ENCODE data around the gene MAML1. TPM values are rescaled to one million over a fixed set of nuclear protein-coding genes. Genes with fewer than 3 reads are reported as not detected.
A peak's percentile ranks its signal among the peaks of the same experiment; 100 is the strongest.
"Not testable (repeated sequence)": the region's sequence is repeated elsewhere in the genome, so short reads cannot be mapped to it uniquely, and the experiment has no call there.

Gene MAML1, protein sequence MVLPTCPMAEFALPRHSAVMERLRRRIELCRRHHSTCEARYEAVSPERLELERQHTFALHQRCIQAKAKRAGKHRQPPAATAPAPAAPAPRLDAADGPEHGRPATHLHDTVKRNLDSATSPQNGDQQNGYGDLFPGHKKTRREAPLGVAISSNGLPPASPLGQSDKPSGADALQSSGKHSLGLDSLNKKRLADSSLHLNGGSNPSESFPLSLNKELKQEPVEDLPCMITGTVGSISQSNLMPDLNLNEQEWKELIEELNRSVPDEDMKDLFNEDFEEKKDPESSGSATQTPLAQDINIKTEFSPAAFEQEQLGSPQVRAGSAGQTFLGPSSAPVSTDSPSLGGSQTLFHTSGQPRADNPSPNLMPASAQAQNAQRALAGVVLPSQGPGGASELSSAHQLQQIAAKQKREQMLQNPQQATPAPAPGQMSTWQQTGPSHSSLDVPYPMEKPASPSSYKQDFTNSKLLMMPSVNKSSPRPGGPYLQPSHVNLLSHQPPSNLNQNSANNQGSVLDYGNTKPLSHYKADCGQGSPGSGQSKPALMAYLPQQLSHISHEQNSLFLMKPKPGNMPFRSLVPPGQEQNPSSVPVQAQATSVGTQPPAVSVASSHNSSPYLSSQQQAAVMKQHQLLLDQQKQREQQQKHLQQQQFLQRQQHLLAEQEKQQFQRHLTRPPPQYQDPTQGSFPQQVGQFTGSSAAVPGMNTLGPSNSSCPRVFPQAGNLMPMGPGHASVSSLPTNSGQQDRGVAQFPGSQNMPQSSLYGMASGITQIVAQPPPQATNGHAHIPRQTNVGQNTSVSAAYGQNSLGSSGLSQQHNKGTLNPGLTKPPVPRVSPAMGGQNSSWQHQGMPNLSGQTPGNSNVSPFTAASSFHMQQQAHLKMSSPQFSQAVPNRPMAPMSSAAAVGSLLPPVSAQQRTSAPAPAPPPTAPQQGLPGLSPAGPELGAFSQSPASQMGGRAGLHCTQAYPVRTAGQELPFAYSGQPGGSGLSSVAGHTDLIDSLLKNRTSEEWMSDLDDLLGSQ
- total RNA-seq (2014; rRNA removed; shearing (Covaris generic); ENCODE audit: low replicate concordance) = 11.5 and 14.2 TPM in 2 replicates

DNA sequence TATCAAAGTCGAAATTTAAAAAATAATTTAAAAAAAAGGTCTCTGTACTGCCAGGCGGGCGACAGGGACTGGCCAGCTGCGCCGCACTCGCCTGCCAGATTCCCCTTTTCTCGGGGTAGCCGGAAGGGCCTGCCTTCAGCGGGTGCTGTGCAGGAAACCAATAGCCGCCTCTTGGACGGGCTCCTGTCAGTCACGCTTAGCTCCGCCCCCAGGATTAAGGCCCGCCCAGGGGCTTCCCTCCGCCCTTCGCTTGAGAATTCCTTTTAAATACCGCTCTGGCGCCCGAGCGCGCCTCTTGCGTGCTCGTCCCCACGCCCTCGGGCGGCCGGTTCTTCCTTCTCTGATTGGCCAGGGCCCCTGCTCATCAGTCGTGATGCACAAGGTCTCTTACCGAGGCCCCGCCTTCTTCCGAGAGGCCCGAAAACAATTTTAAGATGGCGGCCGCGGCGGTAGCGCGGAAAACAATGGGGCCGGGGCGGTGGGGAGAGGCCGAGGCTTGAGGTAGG, at the start of gene MAML1:
TSS of gene MAML1 (plus strand) at position 411 of the 506 bp plus-strand sequence. CDS start 291 bp downstream, outside the sequence.
- Histone ChIP-seq H4K20me1 (ENCODE audit: insufficient read depth, low read depth, low read length) (no peaks in the 10 kb centered on the region; the same call in 1 of the 2 replicates), H2AFZ (ENCODE audit: low read length) (peak within 1 kb of the TSS; percentile 57; the same call in 1 of the 2 replicates), H3K9me2 (replicated peaks; ENCODE audit: insufficient read depth, low read length) (no peaks in the 10 kb centered on the region), H3K9me3 (ENCODE audit: low read length) (no peaks in the 10 kb centered on the region), H3K9ac (ENCODE audit: low read length) (peak within 1 kb of the TSS; percentile 96), H3K79me2 (ENCODE audit: low read length) (peaks cover 46% of the 10 kb centered on the region), H3K4me1 (ENCODE audit: low read length) (peaks cover 35% of the 10 kb centered on the region), H3K27ac (ENCODE audit: low read length) (peak within 1 kb of the TSS; percentile 62; the same call in 1 of the 2 replicates), H3K36me3 (ENCODE audit: insufficient read depth, low read length) (peaks cover 38% of the 10 kb centered on the region), H3K27me3 (ENCODE audit: low read length) (no peaks in the 10 kb centered on the region), H3K4me2 (ENCODE audit: low read depth, low read length, poor library complexity, severe bottlenecking) (peak within 1 kb of the TSS; percentile 95), H3K4me3 (ENCODE audit: low read length) (peak within 1 kb of the TSS; percentile 80)
- peak; percentile 100 for DNase-seq

DNA sequence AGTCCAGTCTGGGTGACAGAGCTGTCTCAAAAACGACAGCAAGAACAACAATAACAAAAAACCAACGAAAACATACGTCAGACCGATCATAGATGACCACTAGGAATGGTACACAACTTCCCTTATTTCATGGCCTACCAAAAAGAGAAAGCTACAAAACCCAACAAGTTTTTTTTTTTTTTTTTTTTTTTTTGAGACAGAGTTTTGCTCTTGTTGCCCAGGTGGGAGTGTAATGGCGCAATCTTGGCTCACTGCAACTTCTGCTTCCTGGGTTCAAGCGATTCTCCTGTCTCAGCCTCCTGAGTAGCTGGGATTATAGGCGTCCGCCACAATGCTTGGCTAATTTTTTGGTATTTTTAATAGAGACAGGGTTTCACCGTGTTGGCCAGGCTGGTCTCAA, 43.4 kb upstream of the MAML1 start:
- H3K79me2 ChIP-seq (ENCODE audit: low read length) = not testable (repeated sequence)

DNA sequence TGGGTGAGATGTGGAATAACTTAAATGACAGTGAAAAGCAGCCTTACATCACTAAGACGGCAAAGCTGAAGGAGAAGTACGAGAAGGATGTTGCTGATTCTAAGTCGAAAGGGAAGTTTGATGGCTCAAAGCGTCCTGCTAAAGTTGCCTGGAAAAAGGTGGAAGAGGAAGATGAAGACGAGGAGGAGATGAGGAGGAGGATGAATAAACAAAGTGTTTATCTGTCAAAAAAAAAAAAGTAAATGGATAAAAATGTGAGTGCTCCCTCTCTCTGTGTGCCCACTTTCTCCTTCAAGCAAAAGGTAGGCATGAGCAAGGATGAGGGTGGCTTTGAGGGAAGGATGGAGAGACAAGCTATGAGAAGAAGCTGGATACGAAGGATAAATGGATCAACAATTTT, 38.1 kb upstream of the MAML1 start:
- no peak overlapping the region for H3K4me2 ChIP-seq (ENCODE audit: low read depth, low read length, poor library complexity, severe bottlenecking)
- H2AFZ ChIP-seq (ENCODE audit: low read length) = no peak overlapping the region
- H3K9ac ChIP-seq (ENCODE audit: low read length) = no peak overlapping the region
- peaks cover 12% of the 10 kb centered on the region for H3K4me1 ChIP-seq (ENCODE audit: low read length)
- H3K9me2 ChIP-seq (replicated peaks; ENCODE audit: insufficient read depth, low read length) = no peaks in the 10 kb centered on the region
- no peaks in the 10 kb centered on the region for H3K27me3 ChIP-seq (ENCODE audit: low read length)
- no peak overlapping the region for H3K4me3 ChIP-seq (ENCODE audit: low read length)
- H3K27ac ChIP-seq (ENCODE audit: low read length) = no peak overlapping the region
- no peak for DNase-seq
- no peaks in the 10 kb centered on the region for H3K36me3 ChIP-seq (ENCODE audit: insufficient read depth, low read length)
- peaks cover 8% of the 10 kb centered on the region for H3K79me2 ChIP-seq (ENCODE audit: low read length)
- H4K20me1 ChIP-seq (ENCODE audit: insufficient read depth, low read depth, low read length) = peaks cover 4% of the 10 kb centered on the region; the same call in 1 of the 2 replicates
- H3K9me3 ChIP-seq (ENCODE audit: low read length) = no peaks in the 10 kb centered on the region

More for the DNA sequence above, 43.4 kb upstream of the MAML1 start:
- H3K4me1 ChIP-seq (ENCODE audit: low read length); H3K4me2 ChIP-seq (ENCODE audit: low read depth, low read length, poor library complexity, severe bottlenecking); H2AFZ ChIP-seq (ENCODE audit: low read length); H3K4me3 ChIP-seq (ENCODE audit: low read length); H4K20me1 ChIP-seq (ENCODE audit: insufficient read depth, low read depth, low read length); H3K27me3 ChIP-seq (ENCODE audit: low read length); H3K27ac ChIP-seq (ENCODE audit: low read length); H3K9me3 ChIP-seq (ENCODE audit: low read length); DNase-seq; H3K9me2 ChIP-seq (replicated peaks; ENCODE audit: insufficient read depth, low read length); H3K36me3 ChIP-seq (ENCODE audit: insufficient read depth, low read length); H3K9ac ChIP-seq (ENCODE audit: low read length): not testable (repeated sequence)

DNA sequence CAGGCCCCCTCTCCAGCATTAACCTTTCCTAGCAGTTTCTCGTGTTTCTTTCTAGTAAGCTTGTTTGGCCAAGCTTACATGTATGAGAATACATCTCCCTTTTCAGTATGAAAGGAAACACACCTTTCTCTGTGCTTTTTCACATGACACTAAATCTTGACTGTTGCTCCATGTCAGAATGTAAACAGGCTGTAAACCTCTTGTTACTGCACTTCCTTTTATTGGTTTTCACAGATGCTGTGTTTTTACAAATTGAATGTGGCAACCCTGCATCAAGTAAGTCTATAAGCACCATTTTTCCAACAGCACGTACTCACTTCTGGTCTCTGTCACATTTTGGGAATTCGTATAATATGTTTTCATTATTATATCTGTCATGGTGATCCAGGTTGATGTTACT, 36.0 kb upstream of the MAML1 start:
- Histone ChIP-seq H3K4me2 (ENCODE audit: low read depth, low read length, poor library complexity, severe bottlenecking) (no peak overlapping the region), H4K20me1 (ENCODE audit: insufficient read depth, low read depth, low read length) (peaks cover 12% of the 10 kb centered on the region; the same call in 1 of the 2 replicates), H3K9me3 (ENCODE audit: low read length) (no peaks in the 10 kb centered on the region), H3K9ac (ENCODE audit: low read length) (no peak overlapping the region), H3K4me3 (ENCODE audit: low read length) (no peak overlapping the region), H3K4me1 (ENCODE audit: low read length) (peaks cover 20% of the 10 kb centered on the region), H2AFZ (ENCODE audit: low read length) (no peak overlapping the region), H3K9me2 (replicated peaks; ENCODE audit: insufficient read depth, low read length) (no peaks in the 10 kb centered on the region), H3K79me2 (ENCODE audit: low read length) (peaks cover 29% of the 10 kb centered on the region), H3K27ac (ENCODE audit: low read length) (no peak overlapping the region), H3K27me3 (ENCODE audit: low read length) (no peaks in the 10 kb centered on the region), H3K36me3 (ENCODE audit: insufficient read depth, low read length) (peaks cover 8% of the 10 kb centered on the region)
- DNase-seq = no peak

DNA sequence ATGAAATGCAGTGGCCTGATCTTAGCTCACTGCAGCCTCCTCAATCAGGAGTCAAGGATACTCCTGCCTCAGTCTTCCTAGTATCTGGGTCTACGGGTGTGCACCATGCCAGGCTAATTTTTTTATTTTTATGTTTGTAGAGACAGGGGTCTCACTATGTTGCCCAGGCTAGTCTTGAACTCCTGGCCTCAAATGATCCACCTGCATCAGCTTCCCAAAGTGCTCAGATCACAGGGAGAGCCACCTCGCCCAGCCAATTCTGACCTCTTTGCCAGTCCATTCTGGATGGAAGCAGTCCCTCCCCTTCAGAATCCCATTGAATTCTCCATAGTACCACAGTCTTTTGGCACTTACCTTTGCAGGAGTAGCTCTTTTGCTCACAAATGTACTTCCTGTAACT, 35.5 kb upstream of the MAML1 start:
- Histone ChIP-seq H3K36me3 (ENCODE audit: insufficient read depth, low read length) (peaks cover 12% of the 10 kb centered on the region), H3K4me1 (ENCODE audit: low read length) (peaks cover 20% of the 10 kb centered on the region), H3K4me2 (ENCODE audit: low read depth, low read length, poor library complexity, severe bottlenecking) (peak overlapping the region; percentile 83), H4K20me1 (ENCODE audit: insufficient read depth, low read depth, low read length) (peaks cover 12% of the 10 kb centered on the region; the same call in 1 of the 2 replicates), H3K79me2 (ENCODE audit: low read length) (peaks cover 34% of the 10 kb centered on the region), H3K9ac (ENCODE audit: low read length) (peak overlapping the region; percentile 78; the same call in 1 of the 2 replicates), H3K4me3 (ENCODE audit: low read length) (peak overlapping the region; percentile 72; the same call in 1 of the 2 replicates), H3K27ac (ENCODE audit: low read length) (no peak overlapping the region), H3K9me2 (replicated peaks; ENCODE audit: insufficient read depth, low read length) (no peaks in the 10 kb centered on the region), H3K27me3 (ENCODE audit: low read length) (no peaks in the 10 kb centered on the region), H2AFZ (ENCODE audit: low read length) (no peak overlapping the region), H3K9me3 (ENCODE audit: low read length) (no peaks in the 10 kb centered on the region)
- no peak for DNase-seq

DNA sequence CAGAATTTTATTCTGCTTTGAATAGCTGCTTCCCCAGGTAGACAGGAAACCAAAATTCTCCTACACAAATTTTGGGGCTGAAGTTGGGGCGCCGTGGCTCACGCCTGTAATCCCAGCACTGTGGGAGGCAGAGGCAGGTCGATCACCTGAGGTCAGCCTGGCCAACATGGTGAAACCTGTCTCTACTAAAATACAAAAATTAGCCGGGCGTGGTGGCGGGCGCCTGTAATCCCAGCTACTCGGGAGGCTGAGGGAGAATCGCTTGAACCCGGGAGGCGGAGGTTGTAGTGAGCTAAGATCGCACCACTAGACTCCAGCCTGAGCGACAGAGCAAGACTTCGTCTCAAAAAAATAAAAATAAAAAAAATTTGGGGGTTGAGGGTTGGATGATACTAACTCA, 35.1 kb upstream of the MAML1 start:
- not testable (repeated sequence) for H3K9me3 ChIP-seq (ENCODE audit: low read length); DNase-seq; H3K9me2 ChIP-seq (replicated peaks; ENCODE audit: insufficient read depth, low read length); H3K27me3 ChIP-seq (ENCODE audit: low read length)
- peaks cover 17% of the 10 kb centered on the region for H3K36me3 ChIP-seq (ENCODE audit: insufficient read depth, low read length)
- H3K9ac ChIP-seq (ENCODE audit: low read length) = peak overlapping the region; percentile 78
- H4K20me1 ChIP-seq (ENCODE audit: insufficient read depth, low read depth, low read length) = peaks cover 12% of the 10 kb centered on the region; the same call in 1 of the 2 replicates
- H3K79me2 ChIP-seq (ENCODE audit: low read length) = peaks cover 38% of the 10 kb centered on the region
- peak overlapping the region; percentile 76 for H3K27ac ChIP-seq (ENCODE audit: low read length)
- H2AFZ ChIP-seq (ENCODE audit: low read length) = peak overlapping the region; percentile 25
- peaks cover 20% of the 10 kb centered on the region for H3K4me1 ChIP-seq (ENCODE audit: low read length)
- peak overlapping the region; percentile 72 for H3K4me3 ChIP-seq (ENCODE audit: low read length)
- H3K4me2 ChIP-seq (ENCODE audit: low read depth, low read length, poor library complexity, severe bottlenecking) = peak overlapping the region; percentile 83

DNA sequence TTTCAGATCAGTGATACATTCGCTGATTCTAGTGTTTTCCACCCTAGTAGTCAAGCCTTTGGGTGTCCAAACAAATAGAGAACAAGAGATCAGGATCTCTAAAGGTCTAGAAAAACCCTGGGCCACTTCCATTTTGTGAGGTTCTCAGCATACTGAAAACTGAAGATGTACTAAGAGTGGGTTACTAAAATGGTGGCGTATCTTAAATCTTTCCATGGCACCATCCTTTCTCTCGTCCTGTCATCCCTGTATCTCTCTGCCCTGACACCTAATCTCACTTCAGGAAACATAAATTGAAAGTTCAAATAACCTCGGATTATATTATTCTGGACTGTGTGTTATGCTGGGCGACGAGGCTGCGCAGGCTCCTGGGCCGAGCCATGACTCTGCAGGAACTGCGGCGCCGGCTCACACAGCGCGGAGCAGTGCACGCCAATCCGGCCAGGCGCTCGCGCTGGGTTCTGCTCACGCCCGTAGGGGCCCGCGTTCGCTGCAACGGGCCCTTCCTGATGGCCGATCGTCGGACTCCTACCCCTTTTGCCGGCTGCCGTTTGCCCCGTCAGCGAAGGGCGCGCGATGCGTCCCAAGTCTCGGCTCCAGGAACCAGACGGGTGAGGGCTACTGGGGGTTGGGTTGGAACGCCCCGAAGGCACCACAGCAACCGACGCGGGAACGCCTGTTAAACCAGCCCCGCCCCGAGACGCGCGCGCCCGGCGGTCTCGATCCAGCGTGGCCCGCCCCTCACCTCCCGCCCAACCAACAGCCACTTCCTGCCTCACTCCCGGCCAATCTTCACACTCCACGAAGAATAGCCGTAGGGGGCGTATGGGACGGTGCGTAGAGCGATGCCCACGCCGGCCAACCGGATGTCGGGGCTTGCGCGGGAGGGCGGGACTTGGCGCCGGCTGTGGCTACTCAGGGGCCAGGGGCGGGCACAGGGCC, 34.4 kb upstream of the MAML1 start:
- peaks cover 45% of the 10 kb centered on the region for H3K79me2 ChIP-seq (ENCODE audit: low read length)
- H3K4me1 ChIP-seq (ENCODE audit: low read length) = peaks cover 20% of the 10 kb centered on the region
- H3K27me3 ChIP-seq (ENCODE audit: low read length) = no peaks in the 10 kb centered on the region
- peak overlapping the region; percentile 99 for H3K9ac ChIP-seq (ENCODE audit: low read length)
- peak overlapping the region; percentile 76 for H3K27ac ChIP-seq (ENCODE audit: low read length)
- H2AFZ ChIP-seq (ENCODE audit: low read length) = peak overlapping the region; percentile 25
- no peaks in the 10 kb centered on the region for H3K9me2 ChIP-seq (replicated peaks; ENCODE audit: insufficient read depth, low read length)
- H3K36me3 ChIP-seq (ENCODE audit: insufficient read depth, low read length) = peaks cover 22% of the 10 kb centered on the region
- H3K4me3 ChIP-seq (ENCODE audit: low read length) = peak overlapping the region; percentile 84
- peak overlapping the region; percentile 83 for H3K4me2 ChIP-seq (ENCODE audit: low read depth, low read length, poor library complexity, severe bottlenecking)
- H3K9me3 ChIP-seq (ENCODE audit: low read length) = no peaks in the 10 kb centered on the region
- peaks cover 12% of the 10 kb centered on the region; the same call in 1 of the 2 replicates for H4K20me1 ChIP-seq (ENCODE audit: insufficient read depth, low read depth, low read length)
- DNase-seq = peak; percentile 100
